Hematopoietic multipotent progenitor cell treated with erythropoietin and hydrocortisone succinate and interleukin-3 and kit ligand, for 4 days (in vitro differentiated cells): Measurements from ENCODE around the gene EXOC4.

Experiments used
- DNase-seq: peaks from one replicate; pipeline ENCODE4 v3.0.0-alpha.2; 2015

The EXOC4 gene

GRCh38 chr7:133724148-133724547, 471.3 kb downstream of the EXOC4 start:
- no peak for DNase-seq

- DNase-seq, result no peak
Measured at GRCh38 chr7:133724694-133725093, 471.8 kb downstream of the EXOC4 start.

DNA sequence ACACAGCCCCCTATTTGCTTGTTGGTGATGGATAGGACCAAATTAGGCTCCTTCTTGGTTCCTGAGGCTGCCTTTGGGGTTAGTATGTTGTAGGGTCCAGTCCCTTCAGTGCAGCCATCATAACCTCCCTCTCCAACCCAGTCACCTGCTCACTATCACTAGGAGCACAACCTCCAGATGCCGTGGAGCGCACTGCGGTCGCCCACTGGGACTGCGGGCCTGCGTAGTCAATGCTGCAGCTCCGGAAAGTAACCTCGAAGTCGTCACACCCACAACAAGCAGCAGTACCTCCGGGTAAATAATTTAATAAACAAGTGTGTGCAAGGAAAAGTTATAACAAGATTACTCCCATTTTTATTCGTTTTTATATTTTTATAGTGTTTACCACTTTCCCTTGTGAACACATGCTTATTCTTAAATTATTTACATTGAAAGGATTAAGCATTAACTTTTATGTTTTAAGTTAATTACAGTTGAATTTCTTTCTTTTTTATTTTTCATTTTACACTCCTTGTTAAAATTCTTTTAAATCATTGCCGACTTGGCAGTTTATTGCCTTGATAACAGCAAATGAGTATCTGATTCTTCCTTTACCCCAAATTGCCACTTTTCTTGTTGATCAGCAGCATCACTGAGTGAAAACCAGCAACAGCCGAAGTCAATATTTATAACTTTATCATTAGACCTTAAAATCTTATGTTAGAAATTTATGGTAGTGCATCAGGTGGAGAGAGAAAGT, 474.8 kb downstream of the EXOC4 start:
- DNase-seq, result no peak

GRCh38 chr7:133730360-133730759, 477.5 kb downstream of the EXOC4 start:
- no peak for DNase-seq

DNA sequence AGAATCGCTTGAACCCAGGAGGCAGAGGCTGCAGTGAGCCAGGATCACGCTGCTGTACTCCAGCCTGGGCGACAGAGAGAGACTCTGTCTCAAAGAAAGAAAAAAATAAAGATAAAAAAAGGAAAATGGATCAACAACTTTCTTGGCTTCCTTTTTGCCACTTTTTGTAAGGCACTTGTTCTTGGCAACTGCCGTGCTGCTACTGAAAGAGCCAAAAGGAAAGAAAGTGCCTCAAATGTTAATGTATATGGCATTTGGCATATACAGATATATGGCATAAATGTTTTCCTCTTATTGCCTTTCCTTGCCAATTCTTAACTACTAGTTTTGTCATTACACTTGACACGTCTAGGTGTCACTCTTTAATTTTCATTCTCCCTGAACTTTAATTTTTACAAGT, 480.5 kb downstream of the EXOC4 start:
- no peak for DNase-seq

DNA sequence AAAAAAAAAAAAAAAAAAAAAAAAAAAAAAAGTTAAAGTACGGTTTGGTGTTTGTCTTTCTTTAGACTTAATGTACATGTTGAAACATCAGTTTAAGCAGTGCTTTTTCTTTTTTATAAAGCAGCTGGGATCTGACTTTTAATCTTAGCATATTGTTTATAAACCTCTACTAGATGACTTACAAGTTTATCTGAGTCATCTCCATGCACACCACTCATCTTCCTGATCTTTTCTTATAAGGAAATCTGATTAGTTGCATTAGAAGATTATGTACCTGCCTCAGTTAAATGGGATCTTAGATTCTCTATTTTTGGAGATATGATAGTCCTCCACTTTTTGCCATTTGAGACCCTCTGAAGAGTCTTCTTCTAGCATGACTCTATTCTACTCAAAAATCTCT, 482.3 kb downstream of the EXOC4 start:
- DNase-seq, result no peak

DNA sequence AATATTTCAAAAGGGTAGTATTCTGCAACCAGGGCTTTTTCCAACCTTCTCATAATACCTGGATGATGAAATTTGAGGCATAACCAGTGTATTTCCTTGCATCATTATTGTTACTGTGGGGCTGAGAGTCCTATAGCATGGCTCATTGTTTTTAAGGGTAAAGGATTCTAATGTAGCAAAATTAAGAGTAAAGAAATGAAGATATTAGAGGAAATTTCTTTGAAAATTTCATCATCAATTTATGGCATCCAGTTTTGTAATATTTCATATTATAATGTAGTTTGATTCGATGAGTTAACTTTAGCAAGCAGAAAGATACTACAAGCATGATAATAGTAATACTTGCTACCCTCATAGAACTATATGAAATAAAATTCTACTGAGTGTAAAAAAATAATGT, 486.9 kb downstream of the EXOC4 start:
- DNase-seq, result no peak

DNA sequence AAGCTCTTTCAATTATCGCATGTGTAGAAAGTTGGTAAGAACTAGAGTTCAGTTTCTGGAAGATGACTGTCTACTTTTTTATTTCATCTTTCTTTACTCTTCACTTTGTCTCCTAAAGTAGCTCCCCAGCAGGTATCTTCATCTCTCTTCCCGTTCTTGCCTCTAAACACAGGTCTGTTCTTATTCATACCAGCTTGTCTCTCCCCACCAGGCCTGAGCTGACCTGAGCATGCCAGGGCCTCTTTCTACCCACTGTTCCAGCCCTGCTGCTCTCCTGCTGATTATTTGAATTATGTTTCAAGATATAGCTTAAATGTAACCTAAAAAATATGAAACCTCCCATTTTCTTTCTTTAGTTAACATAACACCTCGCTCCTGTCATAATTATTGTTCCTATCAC, 488.2 kb downstream of the EXOC4 start:
- DNase-seq, result no peak

- no peak for DNase-seq
Measured at GRCh38 chr7:133741703-133742102, 488.8 kb downstream of the EXOC4 start.

DNA sequence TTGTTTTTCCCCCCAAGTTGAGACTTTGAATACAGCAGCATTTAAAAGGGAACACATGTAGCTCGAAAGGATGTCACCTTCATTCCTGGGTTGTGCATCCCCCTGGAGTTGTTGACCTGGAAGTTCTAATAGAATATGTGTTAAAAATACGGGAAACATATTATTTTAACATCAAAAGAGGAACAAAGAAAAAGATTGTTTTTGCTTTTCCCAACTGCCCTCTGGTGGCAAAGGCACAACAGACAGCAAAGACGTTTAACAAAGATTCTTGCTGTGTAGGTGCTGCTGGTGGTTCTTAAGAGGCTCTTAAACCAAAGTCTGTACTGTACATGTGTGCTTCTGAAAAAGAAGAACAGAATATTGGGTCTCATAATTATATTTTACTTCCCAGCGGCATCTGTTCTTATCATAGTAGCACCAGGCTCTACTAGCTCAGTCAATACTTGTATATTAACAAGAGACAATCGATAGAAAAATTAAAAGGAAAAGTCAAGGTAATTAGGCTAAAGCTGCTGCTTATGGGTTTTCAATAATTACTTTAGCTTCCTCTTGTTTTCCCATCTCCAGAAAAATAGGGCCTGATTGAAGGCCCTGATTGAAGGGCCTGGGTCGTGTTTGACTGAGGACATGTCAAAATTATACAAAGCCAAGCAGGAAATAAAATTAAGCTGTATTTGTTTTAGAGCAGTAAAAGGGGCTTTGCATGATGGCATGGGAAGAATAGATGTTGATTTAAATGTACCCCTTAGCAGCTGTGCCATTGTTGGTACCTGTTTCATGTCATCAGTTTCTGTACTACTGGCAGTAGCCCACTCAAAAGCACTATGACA, 490.0 kb downstream of the EXOC4 start:
- peak; percentile 66 for DNase-seq

DNA sequence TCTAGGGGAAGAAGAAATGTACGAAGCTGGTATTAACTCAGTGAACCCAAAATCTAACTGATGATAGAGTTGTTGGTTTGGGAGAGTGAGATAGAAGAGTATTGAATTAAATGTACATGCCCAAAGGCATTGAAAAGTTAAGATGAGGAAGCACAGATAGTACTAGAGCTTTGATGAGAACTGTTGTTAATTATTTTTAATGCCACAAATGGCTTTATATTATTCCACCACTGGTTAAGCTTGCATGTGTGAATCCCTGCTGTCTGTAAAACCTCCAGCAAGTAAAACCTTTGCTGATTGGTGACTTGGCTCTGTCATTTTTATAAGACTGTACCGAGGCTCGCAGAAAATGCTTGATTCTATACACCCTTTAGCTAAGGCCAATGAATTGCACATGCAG, 491.6 kb downstream of the EXOC4 start:
- no peak for DNase-seq

- no peak for DNase-seq
Measured at GRCh38 chr7:133746305-133746704, 493.4 kb downstream of the EXOC4 start.

GRCh38 chr7:133746847-133747246, 494.0 kb downstream of the EXOC4 start:
- no peak for DNase-seq

DNA sequence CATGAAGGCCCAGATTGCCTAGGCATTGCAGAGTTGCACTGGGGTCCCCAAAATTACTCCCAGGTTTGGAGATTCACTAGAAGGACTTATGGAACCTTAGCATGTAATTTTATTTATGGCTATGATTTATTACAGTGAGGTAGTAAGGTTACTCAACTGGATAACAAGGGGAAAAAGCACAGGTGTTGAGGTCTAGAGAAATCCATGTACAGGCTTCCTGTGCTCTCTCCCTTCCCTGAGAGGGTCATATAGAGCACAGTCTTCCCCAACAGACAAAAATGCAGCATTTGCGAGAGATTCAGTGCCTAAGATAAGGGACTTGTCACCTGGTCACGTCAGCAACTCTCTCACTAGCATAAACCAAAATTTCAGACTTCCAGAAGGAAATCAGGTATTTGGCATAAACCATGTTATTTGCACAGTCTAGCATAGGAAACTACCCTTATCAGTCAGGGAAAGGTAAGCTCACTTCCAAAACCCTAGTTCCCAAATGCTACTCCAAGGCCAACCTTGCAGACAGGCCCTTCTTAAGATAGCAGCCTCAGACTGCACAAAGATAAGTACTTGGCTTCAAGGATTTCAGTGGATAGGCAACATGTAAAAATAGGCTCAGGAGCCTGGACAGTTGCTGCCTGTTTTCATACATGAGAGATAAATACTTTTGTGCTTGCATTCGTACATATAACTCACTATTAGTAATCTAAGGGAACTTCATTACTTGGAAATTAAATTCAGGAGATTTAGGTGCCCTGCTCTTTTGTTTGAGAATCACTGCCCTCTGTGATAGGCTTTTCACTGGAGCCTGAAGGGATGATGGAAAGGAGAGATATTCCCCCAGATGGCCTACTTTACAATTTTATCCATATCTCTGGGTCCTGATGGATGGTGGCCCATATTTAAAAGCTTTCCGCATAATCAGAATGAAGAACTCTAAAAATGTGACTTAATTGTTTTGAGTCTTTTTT, 495.8 kb downstream of the EXOC4 start:
- no peak for DNase-seq

GRCh38 chr7:133750287-133750686, 497.4 kb downstream of the EXOC4 start:
- DNase-seq, result no peak

- no peak for DNase-seq
Measured at GRCh38 chr7:133751079-133751478, 498.2 kb downstream of the EXOC4 start.

GRCh38 chr7:133753513-133753912, 500.6 kb downstream of the EXOC4 start:
- DNase-seq, result no peak

DNA sequence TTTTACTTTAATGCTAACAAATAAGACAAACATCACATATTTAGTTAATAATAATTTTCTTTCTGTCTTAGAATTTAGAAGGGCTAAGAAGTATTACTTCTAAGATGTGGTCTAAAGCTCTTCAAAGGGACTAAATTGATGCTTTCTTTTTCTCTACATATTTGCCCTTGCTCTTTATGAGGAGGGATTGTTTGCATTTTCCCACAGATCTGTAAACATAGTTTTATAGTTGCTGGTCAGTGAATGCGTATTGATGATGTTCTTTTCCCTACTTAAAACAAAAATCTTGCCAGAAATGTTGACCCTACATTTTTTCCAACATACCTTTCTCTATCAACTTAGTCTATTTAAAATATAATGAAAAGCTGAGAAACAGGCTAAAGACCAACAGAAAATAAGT, 501.8 kb downstream of the EXOC4 start:
- no peak for DNase-seq

DNA sequence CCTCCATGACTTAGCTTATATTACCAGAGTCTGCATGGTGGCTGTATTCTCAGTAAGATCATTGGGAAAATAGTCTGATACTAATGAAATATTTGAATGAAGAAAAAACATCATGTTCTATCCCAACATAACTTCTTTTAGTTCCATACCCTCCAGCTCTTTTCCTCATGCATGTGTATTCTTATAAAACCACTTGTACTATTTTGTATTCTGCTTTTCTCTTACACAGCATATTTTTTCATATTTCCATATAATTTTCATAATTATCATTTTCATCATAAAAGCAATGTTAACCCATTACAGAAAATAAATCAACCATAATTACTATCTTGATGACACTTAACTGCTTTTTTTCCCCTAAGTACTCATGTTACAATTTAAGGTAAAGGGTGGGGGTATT, 503.0 kb downstream of the EXOC4 start:
- DNase-seq, result no peak

DNA sequence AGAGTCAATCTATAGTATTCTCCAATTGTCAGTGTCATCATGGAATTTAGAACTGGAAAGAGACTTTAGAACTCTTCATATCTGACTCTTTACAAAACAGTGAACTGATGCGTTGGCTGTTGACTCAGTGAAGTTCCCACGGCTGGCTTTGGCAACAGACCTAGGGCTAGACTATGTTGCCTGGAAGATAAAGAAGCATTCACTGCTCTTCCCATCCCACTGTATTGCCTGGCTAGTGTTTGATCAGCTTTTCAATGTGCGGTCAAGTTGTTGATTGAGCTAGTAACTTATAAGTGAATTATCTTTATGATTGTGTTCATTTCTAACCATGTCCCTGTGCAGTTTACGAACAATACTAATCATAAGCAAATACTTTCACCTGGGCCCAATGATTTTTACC, 508.6 kb downstream of the EXOC4 start:
- DNase-seq, result no peak

GRCh38 chr7:133763076-133763640, 510.3 kb downstream of the EXOC4 start:
- no peak for DNase-seq

DNA sequence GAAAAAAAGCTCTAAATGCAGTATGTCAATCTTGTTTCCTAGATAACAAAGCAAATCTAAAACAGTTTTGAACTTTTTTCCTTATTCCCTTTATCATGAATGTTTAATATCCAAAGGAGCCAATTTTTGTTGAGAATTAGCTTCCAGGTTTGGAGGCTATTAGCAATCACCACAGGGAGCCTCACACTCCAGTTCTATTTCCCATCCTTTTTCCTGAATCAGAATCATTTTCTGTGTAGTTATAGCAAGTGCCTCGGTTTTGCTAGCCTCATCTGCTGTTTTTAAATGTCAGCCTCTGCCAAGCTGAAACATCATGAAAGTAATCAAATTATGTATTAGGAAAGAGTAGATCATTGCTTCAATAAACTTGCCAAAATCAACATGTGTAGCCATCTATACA, 516.8 kb downstream of the EXOC4 start:
- DNase-seq, result no peak
